ENCODE measurements around the gene CRYGA. TPM values are rescaled to one million over a fixed set of nuclear protein-coding genes. Genes with fewer than 3 reads are reported as not detected.

Gene CRYGA
- total RNA-seq (2022; extraction: Qiagen RNA extraction) = not detected in 5 replicates

GRCh38 chr2:208163489-208163888, at the start of gene CRYGA:
TSS of gene CRYGA (minus strand) at chr2:208163589. CDS start at chr2:208163556, 33 bp downstream.

GRCh38 chr2:208189810-208190503, 26.6 kb upstream of the CRYGA start, which contains the start of gene C2orf80:
TSS of gene C2orf80 (minus strand) at chr2:208190030. CDS start at chr2:208186986, 3,044 bp downstream.

GRCh38 chr2:208146006-208146405, 17.4 kb downstream of the CRYGA start, which contains the start of gene CRYGB:
TSS of gene CRYGB (minus strand) at chr2:208146158. CDS start at chr2:208146120, 38 bp downstream.

GRCh38 chr2:208129744-208130711, 33.4 kb downstream of the CRYGA start, which contains the start of gene CRYGC:
TSS of gene CRYGC (minus strand) at chr2:208129828. CDS start at chr2:208129792, 36 bp downstream.

GRCh38 chr2:208124013-208124715, 39.2 kb downstream of the CRYGA start, which contains the start of gene CRYGD:
TSS of gene CRYGD (minus strand) at chr2:208124524. CDS start at chr2:208124473, 51 bp downstream.

Other genes with a start within 250 kb of the CRYGA start
- gene PLEKHM3, start 138.1 kb downstream of the CRYGA start, total RNA-seq (2022; extraction: Qiagen RNA extraction) = 1.8 to 3.1 TPM (median 2.4 TPM) in 5 replicates
- not detected in 5 replicates for gene CRYGD, start 39.1 kb downstream of the CRYGA start, total RNA-seq (2022; extraction: Qiagen RNA extraction)
- not detected in 5 replicates for gene CRYGC, start 33.8 kb downstream of the CRYGA start, total RNA-seq (2022; extraction: Qiagen RNA extraction)
- not detected in 5 replicates for gene CRYGB, start 17.4 kb downstream of the CRYGA start, total RNA-seq (2022; extraction: Qiagen RNA extraction)
- not detected in 5 replicates for gene C2orf80, start 26.4 kb upstream of the CRYGA start, total RNA-seq (2022; extraction: Qiagen RNA extraction)
- gene IDH1, start 91.5 kb upstream of the CRYGA start, total RNA-seq (2022; extraction: Qiagen RNA extraction) = 74.9 to 92.9 TPM (median 80.1 TPM) in 5 replicates
- gene PIKFYVE, start 102.7 kb upstream of the CRYGA start, total RNA-seq (2022; extraction: Qiagen RNA extraction) = 4.6 to 7.0 TPM (median 6.2 TPM) in 5 replicates
- gene PTH2R, start 243.2 kb upstream of the CRYGA start, total RNA-seq (2022; extraction: Qiagen RNA extraction) = not detected in 5 replicates

Measured in A549 treated with AZD2906 at 1 μM for 4 hours (cell line).